Stimulated activated CD8-positive, alpha-beta memory T cell treated with anti-CD3 and anti-CD28 coated beads, Interleukin-2, amount 100 ng/mL, for 48 hours (primary cell): ENCODE measurements around the gene RAB30.
A peak's percentile ranks its signal among the peaks of the same experiment; 100 is the strongest.

Source experiments
- DNase-seq, 2 donors: peaks; one replicate each; pipeline ENCODE4 v3.0.0-alpha.2; 2020; ENCODE audit warnings: low read depth in 2 of 2

Gene RAB30

GRCh38 chr11:83071567-83072349 is at the start of gene RAB30:
Gene RAB30 (minus strand): TSS chr11:83071897. CDS start chr11:82997316, 74,581 bp downstream.
- peak; percentile 77 to 84 for DNase-seq

DNA sequence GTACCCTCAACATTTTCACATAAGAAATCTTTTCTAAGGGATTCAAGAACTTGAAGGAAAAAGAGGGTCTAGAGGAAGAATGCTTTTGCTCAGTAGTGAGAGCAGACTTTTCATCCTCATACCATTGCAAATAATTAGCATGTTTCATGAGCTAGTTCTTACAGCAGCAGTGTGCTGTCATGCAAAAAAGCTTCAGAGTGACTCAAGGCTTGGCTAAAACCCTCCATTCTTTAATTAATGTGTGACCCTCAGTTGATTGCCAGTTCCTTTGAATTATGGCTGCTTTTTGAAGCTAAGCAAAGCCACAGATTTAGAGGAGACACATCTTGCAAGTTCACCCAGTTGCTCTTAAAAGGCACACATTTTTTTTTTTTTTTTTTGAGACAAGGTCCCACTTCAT is 48.6 kb upstream of the RAB30 start:
- DNase-seq: no peak

- no peak for DNase-seq
Measured at GRCh38 chr11:83119216-83119615, 47.5 kb upstream of the RAB30 start.

GRCh38 chr11:83118814-83119213 is 47.1 kb upstream of the RAB30 start:
- no peak for DNase-seq

- DNase-seq: no peak
Measured at GRCh38 chr11:83116015-83116641, 44.4 kb upstream of the RAB30 start.

DNA sequence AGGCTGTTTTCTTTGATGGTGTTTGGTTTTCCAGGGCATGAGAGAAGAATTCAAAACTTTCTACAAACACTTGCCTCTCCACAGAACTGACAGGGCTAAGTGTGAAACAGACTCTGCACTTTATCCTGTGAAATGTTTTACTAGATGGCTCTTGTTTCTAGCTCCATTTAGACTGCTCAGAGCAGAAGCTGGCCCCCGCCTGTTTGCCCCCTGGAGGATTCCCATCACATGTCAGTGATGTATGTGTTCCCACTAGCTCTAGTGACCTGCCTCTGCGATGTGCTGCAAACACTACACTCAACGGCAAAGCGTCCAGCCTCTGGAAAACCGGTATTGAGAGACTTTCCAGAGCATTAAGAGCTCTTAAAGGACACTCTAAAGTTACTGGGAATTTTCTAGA is 43.9 kb upstream of the RAB30 start:
- no peak for DNase-seq

GRCh38 chr11:83115026-83115425 is 43.3 kb upstream of the RAB30 start:
- DNase-seq: no peak

- DNase-seq: no peak
Measured at GRCh38 chr11:83112886-83113285, 41.2 kb upstream of the RAB30 start.

DNA sequence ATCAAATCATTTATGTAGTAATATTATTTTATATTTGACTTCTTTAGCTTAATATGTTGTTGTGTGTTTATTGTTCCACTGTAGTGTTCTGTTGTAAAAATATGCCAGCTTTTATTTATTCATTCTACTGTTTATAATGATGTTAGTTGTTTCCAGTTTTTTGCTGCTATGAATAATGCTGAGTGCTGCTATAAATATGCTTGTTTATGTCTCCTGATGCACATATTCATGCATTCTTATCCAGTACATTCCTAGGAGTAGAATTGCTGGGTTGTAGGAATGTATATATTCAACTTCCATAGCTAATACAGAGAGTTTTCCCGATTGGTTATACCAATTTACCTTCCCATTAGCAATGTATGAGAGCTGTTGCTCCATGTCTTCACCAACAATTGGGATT is 33.5 kb upstream of the RAB30 start:
- DNase-seq: no peak

DNA sequence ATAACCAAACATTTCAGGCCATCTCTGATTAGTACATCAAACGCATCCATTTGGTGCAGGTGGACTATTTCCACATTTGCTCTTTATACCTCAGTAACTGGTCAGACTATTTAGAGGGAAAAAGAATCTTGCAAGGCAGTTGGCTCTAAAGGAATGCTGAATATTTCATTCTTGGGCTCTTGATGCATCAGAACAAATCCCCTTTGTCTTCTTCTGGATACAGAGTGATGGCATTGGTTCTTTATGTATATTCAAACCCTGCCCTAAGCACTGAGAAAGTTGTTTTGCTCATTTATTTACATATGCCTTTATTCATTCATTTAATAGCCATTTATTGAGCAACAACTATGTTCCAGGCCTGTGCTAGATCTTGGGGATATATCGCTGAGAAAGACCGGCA is 31.1 kb upstream of the RAB30 start:
- no peak for DNase-seq

- DNase-seq: no peak
Measured at GRCh38 chr11:83097429-83098075, 25.9 kb upstream of the RAB30 start.

GRCh38 chr11:83093634-83094033 is 21.9 kb upstream of the RAB30 start:
- DNase-seq: no peak

- no peak for DNase-seq
Measured at GRCh38 chr11:83092488-83093384, 21.0 kb upstream of the RAB30 start.

GRCh38 chr11:83088965-83089364 is 17.3 kb upstream of the RAB30 start:
- no peak for DNase-seq

GRCh38 chr11:83087035-83087434 is 15.3 kb upstream of the RAB30 start:
- no peak for DNase-seq

GRCh38 chr11:83079820-83080219 is 8.1 kb upstream of the RAB30 start:
- no peak for DNase-seq

- no peak for DNase-seq
Measured at GRCh38 chr11:83078269-83078668, 6.6 kb upstream of the RAB30 start.

DNA sequence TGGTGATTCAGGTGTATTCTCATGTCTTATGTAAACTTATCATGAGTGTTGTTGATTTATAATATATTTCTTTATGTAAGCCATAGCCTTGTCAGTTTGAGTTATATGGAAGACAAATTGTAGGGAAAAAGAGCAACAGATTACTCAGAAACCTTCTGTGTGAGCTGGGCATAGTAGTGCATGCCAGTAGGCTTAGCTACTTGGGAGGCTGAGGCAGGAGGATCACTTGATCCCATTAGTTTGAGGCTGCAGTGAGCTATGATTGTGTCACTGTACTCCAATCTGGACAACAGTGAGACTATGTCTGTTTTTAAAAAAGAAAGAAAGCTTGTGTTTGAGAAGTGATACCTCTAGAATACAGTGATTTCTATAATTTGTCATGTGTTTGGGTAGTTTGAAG is 2.2 kb upstream of the RAB30 start:
- DNase-seq: no peak

- no peak for DNase-seq
Measured at GRCh38 chr11:83073258-83073657, 1.6 kb upstream of the RAB30 start.

GRCh38 chr11:83072350-83073242 is 899 bp upstream of the RAB30 start:
- DNase-seq: no peak
